ENCODE results near the gene SENP7.

DNA sequence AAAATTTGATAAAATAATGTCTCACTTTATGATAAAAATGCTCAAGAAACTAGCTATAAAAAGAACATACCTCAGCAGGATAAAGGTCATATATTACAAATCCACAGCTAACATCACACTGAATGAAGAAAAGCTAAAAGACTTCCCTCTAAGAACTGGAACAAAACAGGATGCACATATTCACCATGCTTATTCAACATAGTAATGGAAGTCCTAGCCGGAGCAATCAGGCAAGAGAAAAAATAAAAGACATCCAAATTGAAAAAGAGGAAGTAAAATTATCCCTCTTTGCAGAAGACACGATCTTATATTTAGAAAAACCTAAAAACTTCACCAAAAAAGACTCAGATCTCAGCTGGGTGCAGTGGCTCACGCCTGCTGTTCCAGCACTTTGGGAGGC, 34.0 kb downstream of the SENP7 start:
- TF ChIP-seq POLR2AphosphoS5 (IDR thresholded peaks at IDR 0.05; ENCODE audit: low read depth, low read length) (no peak), TAF1 (IDR thresholded peaks at IDR 0.05; ENCODE audit: low read depth, low read length) (no peak), SPI1 (IDR thresholded peaks at IDR 0.05; ENCODE audit: low read depth, low read length) (no peak), POLR2A (IDR thresholded peaks at IDR 0.05; ENCODE audit: low read depth, low read length) (no peak), PAX5 (IDR thresholded peaks at IDR 0.05; ENCODE audit: insufficient read depth, low read length, severe bottlenecking) (no peak)
